ENCODE data around the gene ZNF736.

- TF ChIP-seq ZNF114 (CRISPR knock-in tag; IDR thresholded peaks at IDR 0.05) = no peak
- TF ChIP-seq, protein P1, sequence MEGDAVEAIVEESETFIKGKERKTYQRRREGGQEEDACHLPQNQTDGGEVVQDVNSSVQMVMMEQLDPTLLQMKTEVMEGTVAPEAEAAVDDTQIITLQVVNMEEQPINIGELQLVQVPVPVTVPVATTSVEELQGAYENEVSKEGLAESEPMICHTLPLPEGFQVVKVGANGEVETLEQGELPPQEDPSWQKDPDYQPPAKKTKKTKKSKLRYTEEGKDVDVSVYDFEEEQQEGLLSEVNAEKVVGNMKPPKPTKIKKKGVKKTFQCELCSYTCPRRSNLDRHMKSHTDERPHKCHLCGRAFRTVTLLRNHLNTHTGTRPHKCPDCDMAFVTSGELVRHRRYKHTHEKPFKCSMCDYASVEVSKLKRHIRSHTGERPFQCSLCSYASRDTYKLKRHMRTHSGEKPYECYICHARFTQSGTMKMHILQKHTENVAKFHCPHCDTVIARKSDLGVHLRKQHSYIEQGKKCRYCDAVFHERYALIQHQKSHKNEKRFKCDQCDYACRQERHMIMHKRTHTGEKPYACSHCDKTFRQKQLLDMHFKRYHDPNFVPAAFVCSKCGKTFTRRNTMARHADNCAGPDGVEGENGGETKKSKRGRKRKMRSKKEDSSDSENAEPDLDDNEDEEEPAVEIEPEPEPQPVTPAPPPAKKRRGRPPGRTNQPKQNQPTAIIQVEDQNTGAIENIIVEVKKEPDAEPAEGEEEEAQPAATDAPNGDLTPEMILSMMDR (conservative IDR thresholded peaks at IDR 0.05; ENCODE audit: low read depth in 2 of 2) = no peak
- no peak for TF ChIP-seq POLR2AphosphoS5 (IDR thresholded peaks at IDR 0.05; ENCODE audit: low read depth)
- no peak for TF ChIP-seq EZH2phosphoT487 (IDR thresholded peaks at IDR 0.05; ENCODE audit: unreplicated experiment)
- no peak for TF ChIP-seq CREB1 (CRISPR knock-in tag; IDR thresholded peaks at IDR 0.05; ENCODE audit: low read depth)
These were observed 59.3 kb downstream of the ZNF736 start for GRCh38 chr7:64373017-64373416.

Data from GM23338 (cell line).